Keratinocyte (primary cell): ENCODE data around the gene SAMD11.

ENCODE experiments used
- CTCF ChIP-seq, 3 experiments: IDR thresholded peaks in 1 of 3; conservative IDR thresholded peaks in 1 of 3; optimal IDR thresholded peaks in 1 of 3; 2 replicates in 2 of 3; 3 replicates in 1 of 3; pipeline versions ENCODE3 to v1.5.1; 2011; ENCODE audit warnings: low read length in 3 of 3, mild to moderate bottlenecking in 3 of 3, moderate library complexity in 2 of 3, control low read depth in 1 of 3, inconsistent platforms in 1 of 3; ENCODE audit not compliant: insufficient read depth in 2 of 3; ENCODE audit errors: extremely low read depth in 1 of 3
- EZH2 ChIP-seq: IDR thresholded peaks from one replicate; pipeline ENCODE4 v1.6.1; 2012; ENCODE audit warnings: inconsistent platforms, mild to moderate bottlenecking, low read length, moderate library complexity

GRCh38 chr1:974687-975328 is 51.1 kb downstream of the SAMD11 start:
- TF ChIP-seq CTCF (optimal IDR thresholded peaks at IDR 0.05 in 1 of 3, IDR thresholded peaks at IDR 0.05 in 1 of 3, conservative IDR thresholded peaks at IDR 0.05 in 1 of 3; ENCODE audit: extremely low read depth in 1 of 3, insufficient read depth in 2 of 3, low read length in 3 of 3) (no peak), EZH2 (no peak)
